Hepatocyte (in vitro differentiated cells): Measurements from ENCODE around the gene DAB2. TPM values are rescaled to one million over a fixed set of nuclear protein-coding genes. Genes with fewer than 3 reads are reported as not detected.

ENCODE experiments used
- DNase-seq: peaks from one replicate; pipeline ENCODE4 v3.0.0-alpha.2; 2016; ENCODE audit warnings: low spot score
- H2AFZ ChIP-seq: fragments of 200-600 bp; sonication (generic); 2 replicates; pipeline ENCODE4 v1.6.0; 2016; ENCODE audit warnings: antibody characterized with exemption, mild to moderate bottlenecking
- H3K27ac ChIP-seq: fragments of 200-600 bp; sonication (generic); 2 replicates; pipeline ENCODE4 v1.5.1; 2016; ENCODE audit warnings: mild to moderate bottlenecking
- H3K27me3 ChIP-seq: fragments of 200-600 bp; sonication (generic); 2 replicates; pipeline ENCODE4 v1.6.1; 2016
- H3K36me3 ChIP-seq: fragments of 200-600 bp; sonication (generic); replicated peaks from 2 replicates; pipeline ENCODE4 v1.5.1; 2016; ENCODE audit warnings: low read depth; ENCODE audit not compliant: insufficient read depth
- H3K4me1 ChIP-seq: fragments of 200-600 bp; sonication (generic); 2 replicates; pipeline ENCODE4 v1.5.1; 2016; ENCODE audit warnings: mild to moderate bottlenecking, moderate library complexity; ENCODE audit not compliant: insufficient read depth
- H3K4me2 ChIP-seq: fragments of 200-600 bp; sonication (generic); 2 replicates; pipeline ENCODE4 v1.6.0; 2016
- H3K4me3 ChIP-seq: fragments of 200-600 bp; sonication (generic); 2 replicates; pipeline ENCODE4 v1.5.1; 2016; ENCODE audit warnings: mild to moderate bottlenecking
- H3K79me2 ChIP-seq: fragments of 200-600 bp; sonication (generic); 2 replicates; pipeline ENCODE4 v1.6.0; 2017; ENCODE audit warnings: mild to moderate bottlenecking
- H3K9me2 ChIP-seq: fragments of 200-600 bp; sonication (generic); replicated peaks from 2 replicates; pipeline ENCODE4 v1.6.0; 2017; ENCODE audit warnings: mild to moderate bottlenecking; ENCODE audit not compliant: insufficient read depth
- H3K9me3 ChIP-seq: fragments of 200-600 bp; sonication (generic); 2 replicates; pipeline ENCODE4 v1.5.1; 2016; ENCODE audit warnings: low read depth, mild to moderate bottlenecking
- H4K20me1 ChIP-seq: fragments of 200-600 bp; sonication (generic); 2 replicates; pipeline ENCODE4 v1.6.0; 2016; ENCODE audit warnings: mild to moderate bottlenecking; ENCODE audit not compliant: insufficient read depth, poor library complexity, severe bottlenecking
- EZH2 ChIP-seq: fragments of 200-600 bp; sonication (generic); IDR thresholded peaks from 2 replicates; pipeline ENCODE4 v1.6.1; 2016; ENCODE audit warnings: antibody characterized with exemption, mild to moderate bottlenecking, borderline replicate concordance
- EZH2phosphoT487 ChIP-seq: fragments of 200-600 bp; sonication (generic); IDR thresholded peaks from one replicate; pipeline ENCODE4 v1.6.1; 2018; ENCODE audit warnings: antibody characterized with exemption, mild to moderate bottlenecking, low read depth, moderate library complexity; ENCODE audit not compliant: unreplicated experiment, severe bottlenecking
- WGBS: methylation state at CpG from one replicate; pipeline ENCODE4 v1.1.6; 2016; ENCODE audit warnings: low lambda C conversion rate; ENCODE audit errors: missing lambda C conversion rate; 5-methylcytosine and 5-hydroxymethylcytosine counted together
- polyA plus RNA-seq: library from polyadenylated mRNA; unstranded; fragments of >200 nt; fragmentation: Nextera tagmentation; extraction: Ambion mirVana; gene quantifications from 2 replicates; pipeline ENCODE4 v1.2.1, GENCODE V29; 2016
- total RNA-seq: library from RNA; depleted of rRNA; stranded (reverse); fragments of >200 nt; gene quantifications from 2 replicates; pipeline ENCODE4 v1.2.3, GENCODE V29; 2014
- TF ChIP-seq, protein P1 (sequence below): fragments of 200-600 bp; sonication (generic); IDR thresholded peaks from 2 replicates; pipeline ENCODE4 v1.5.1; 2016; ENCODE audit warnings: antibody characterized with exemption, mild to moderate bottlenecking; ENCODE audit not compliant: poor library complexity

Gene DAB2
- total and polyA plus RNA-seq, 2 experiments from 2014 or later = 98.9 to 130 TPM

DNA sequence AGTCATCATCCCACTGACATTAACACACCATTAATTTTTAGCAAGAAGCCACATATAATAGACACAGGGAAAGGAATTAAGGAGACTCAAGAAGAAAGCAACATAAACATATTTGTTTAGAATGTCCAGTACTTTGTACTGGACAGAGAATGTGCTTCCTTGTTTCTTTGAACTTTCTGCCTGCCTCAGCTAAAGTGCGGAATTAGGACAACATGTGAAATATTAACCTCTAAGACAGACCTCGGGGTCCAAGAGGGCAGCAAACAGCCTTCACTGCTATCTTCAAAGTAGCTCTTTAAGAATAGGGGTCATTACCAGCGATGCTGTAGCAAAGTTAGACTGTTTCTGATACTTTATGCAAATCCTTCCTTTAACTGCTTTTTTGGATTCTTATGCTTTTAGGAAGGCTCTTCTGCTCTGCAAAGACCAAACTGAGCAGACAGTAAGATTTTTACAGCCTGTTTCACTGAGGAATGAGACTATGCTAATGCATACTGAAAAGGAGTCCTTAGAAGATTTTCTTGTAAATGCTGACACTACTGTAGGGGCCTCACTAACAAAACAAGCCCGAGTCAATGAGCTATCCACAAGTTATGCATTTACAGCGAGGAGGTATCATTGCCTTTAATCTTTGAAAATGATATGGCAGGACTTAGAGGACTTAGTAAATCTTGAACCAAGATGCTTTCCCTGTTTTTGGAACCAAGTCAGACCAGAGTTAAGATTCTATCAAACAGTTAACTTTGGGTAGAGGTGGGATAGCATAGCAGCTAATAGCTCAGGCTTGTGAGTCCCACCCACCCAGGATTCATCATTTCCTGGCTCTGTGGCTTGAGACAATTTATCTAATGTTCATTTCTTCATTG, 23.8 kb downstream of the DAB2 start:
- WGBS = 8% methylated on average over 5 of the region's 5 CpGs
- H3K4me2 ChIP-seq = peak overlapping the region; percentile 65

DNA sequence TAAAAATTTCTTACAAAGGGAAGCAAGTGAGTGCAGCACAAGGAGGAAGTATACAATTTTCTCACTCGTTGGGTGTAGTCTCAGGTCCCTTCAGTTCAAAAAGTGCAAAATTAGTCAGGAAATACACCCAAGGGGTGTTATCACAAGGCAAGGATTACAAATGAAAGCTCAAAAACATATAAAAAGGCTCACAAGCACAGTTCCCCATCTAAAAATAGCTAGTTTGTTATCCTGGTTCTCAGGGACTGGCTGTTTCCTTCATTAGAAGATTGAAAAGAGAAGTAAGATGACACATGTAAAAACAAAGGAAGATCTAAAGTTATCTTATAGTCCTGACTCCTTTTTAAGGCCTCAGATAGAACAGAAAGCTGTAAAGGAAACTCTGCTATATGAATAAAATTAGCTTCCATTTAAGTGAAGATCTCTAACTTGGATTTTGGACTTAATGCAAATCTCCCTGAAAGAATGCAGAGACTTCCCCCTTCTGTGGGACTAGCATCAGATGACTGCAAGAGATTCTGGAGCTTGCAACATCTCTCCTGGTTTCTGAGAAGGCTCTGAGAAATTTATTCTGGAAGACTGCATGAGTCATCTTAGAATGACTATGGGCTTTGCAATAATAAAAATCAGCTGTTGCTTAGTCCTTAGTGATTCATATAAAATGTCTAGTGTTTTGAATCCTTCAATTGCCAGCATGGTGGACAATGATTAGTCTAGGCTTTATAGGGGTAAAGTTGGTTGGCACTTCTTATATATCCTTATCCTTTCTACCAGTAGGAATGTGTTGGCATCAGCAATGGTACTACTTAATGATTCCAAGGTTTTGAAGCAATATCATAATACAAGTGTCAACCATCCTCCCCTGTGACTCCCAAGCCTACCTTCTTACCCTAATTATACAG, 25.4 kb downstream of the DAB2 start:
- peak overlapping the region; percentile 65 for H3K4me2 ChIP-seq
- DNase-seq = peak; percentile 83

More for the DNA sequence above, 23.8 kb downstream of the DAB2 start:
- H3K9me2 ChIP-seq = no peaks in the 10 kb centered on the region
- H3K27ac ChIP-seq = peak overlapping the region; percentile 96
- peaks cover 33% of the 10 kb centered on the region for H3K4me1 ChIP-seq
- H3K9me3 ChIP-seq = no peaks in the 10 kb centered on the region
- peak; percentile 60 for DNase-seq
- no peaks in the 10 kb centered on the region for H3K36me3 ChIP-seq
- H3K79me2 ChIP-seq = peaks cover 67% of the 10 kb centered on the region
- no peaks in the 10 kb centered on the region for H4K20me1 ChIP-seq
- H2AFZ ChIP-seq = no peak overlapping the region
- H3K4me3 ChIP-seq = no peak overlapping the region
- no peaks in the 10 kb centered on the region for H3K27me3 ChIP-seq
- TF ChIP-seq EZH2 (no peak), EZH2phosphoT487 (no peak)
- TF ChIP-seq, protein P1, sequence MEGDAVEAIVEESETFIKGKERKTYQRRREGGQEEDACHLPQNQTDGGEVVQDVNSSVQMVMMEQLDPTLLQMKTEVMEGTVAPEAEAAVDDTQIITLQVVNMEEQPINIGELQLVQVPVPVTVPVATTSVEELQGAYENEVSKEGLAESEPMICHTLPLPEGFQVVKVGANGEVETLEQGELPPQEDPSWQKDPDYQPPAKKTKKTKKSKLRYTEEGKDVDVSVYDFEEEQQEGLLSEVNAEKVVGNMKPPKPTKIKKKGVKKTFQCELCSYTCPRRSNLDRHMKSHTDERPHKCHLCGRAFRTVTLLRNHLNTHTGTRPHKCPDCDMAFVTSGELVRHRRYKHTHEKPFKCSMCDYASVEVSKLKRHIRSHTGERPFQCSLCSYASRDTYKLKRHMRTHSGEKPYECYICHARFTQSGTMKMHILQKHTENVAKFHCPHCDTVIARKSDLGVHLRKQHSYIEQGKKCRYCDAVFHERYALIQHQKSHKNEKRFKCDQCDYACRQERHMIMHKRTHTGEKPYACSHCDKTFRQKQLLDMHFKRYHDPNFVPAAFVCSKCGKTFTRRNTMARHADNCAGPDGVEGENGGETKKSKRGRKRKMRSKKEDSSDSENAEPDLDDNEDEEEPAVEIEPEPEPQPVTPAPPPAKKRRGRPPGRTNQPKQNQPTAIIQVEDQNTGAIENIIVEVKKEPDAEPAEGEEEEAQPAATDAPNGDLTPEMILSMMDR = no peak

DNA sequence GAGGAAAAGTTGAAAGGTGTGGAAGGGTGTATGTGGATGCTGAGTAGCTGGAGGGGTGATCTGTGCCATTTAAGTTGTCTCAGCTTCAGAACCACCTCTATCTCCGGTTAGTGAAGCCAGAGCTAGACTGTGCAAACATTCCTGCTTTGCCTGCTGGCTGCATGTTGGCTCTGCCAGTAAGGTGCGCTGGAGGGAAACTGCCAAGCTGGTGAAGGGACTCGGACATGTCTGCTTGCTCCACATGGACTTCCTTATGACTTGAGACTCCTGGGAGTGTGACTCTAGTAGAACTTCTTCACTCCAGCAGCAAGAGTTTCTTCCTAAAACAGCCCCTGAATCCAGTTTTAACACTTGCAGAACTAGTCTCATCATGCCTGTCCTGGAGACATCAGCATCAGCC, 27.9 kb downstream of the DAB2 start:
- Histone ChIP-seq H3K27ac (no peak overlapping the region), H3K79me2 (peaks cover 47% of the 10 kb centered on the region), H3K9me2 (no peaks in the 10 kb centered on the region), H3K4me2 (no peak overlapping the region), H2AFZ (no peak overlapping the region), H3K36me3 (no peaks in the 10 kb centered on the region), H3K9me3 (no peaks in the 10 kb centered on the region), H4K20me1 (no peaks in the 10 kb centered on the region), H3K4me1 (peaks cover 36% of the 10 kb centered on the region), H3K4me3 (no peak overlapping the region), H3K27me3 (no peaks in the 10 kb centered on the region)
- no peak for DNase-seq
- 92% methylated on average over 3 of the region's 3 CpGs for WGBS
- TF ChIP-seq EZH2phosphoT487 (no peak), EZH2 (no peak)
- TF ChIP-seq, protein P1 = no peak

More for the DNA sequence above, 25.4 kb downstream of the DAB2 start:
- no peak overlapping the region for H2AFZ ChIP-seq
- H3K4me1 ChIP-seq = peaks cover 41% of the 10 kb centered on the region
- TF ChIP-seq EZH2 = no peak
- TF ChIP-seq, protein P1 = no peak
- no peak for TF ChIP-seq EZH2phosphoT487
- no peaks in the 10 kb centered on the region for H3K9me2 ChIP-seq
- H3K9me3 ChIP-seq = no peaks in the 10 kb centered on the region
- no peaks in the 10 kb centered on the region for H4K20me1 ChIP-seq
- no peak overlapping the region for H3K4me3 ChIP-seq
- peaks cover 62% of the 10 kb centered on the region for H3K79me2 ChIP-seq
- 38% methylated on average over 1 of the region's 1 CpG for WGBS
- peak overlapping the region; percentile 96 for H3K27ac ChIP-seq
- H3K27me3 ChIP-seq = no peaks in the 10 kb centered on the region
- H3K36me3 ChIP-seq = no peaks in the 10 kb centered on the region
